ENCODE results near the gene CYP4X1. TPM values are rescaled to one million over a fixed set of nuclear protein-coding genes. Genes with fewer than 3 reads are reported as not detected.

CYP4X1 gene
- total RNA-seq, 1 experiment from 2014 or later: 0.21 TPM

DNA sequence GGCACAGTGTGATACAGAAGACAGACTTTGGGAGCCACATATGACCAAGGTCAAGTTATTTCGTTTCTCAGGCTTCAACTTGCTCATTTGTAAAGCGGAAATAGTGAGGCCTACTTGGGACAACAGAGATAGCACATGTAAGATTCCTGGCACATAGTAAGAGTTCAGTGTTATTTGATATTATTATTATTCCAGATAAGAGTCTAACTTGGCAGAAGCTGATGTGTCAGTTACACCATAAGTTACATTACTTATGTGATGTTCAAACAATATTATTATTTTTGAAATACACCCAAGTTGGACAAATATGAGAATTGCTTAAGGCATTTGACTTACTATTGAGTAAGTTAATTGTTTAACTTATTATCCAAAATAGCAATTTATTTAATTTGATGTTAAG is 10.2 kb upstream of the CYP4X1 start:
- Mint-ChIP-seq H3K4me1 (ENCODE audit: low read depth, unreplicated experiment) (no peaks in the 10 kb centered on the region), H3K9me3 (ENCODE audit: low read depth, unreplicated experiment) (no peaks in the 10 kb centered on the region), H3K36me3 (ENCODE audit: insufficient read depth, unreplicated experiment) (no peaks in the 10 kb centered on the region), H3K27me3 (ENCODE audit: unreplicated experiment) (peaks cover 18% of the 10 kb centered on the region), H3K27ac (ENCODE audit: unreplicated experiment) (no peak overlapping the region), H3K4me3 (ENCODE audit: low read depth, unreplicated experiment) (no peak overlapping the region)
- CTCF ChIA-PET: no interaction called here
- no TSS peak for BruUV-seq (replicated peaks)
- intact Hi-C loops (cut with micrococcal nuclease; ENCODE audit: unreplicated experiment): no loop called here
- TF ChIP-seq, protein P1, sequence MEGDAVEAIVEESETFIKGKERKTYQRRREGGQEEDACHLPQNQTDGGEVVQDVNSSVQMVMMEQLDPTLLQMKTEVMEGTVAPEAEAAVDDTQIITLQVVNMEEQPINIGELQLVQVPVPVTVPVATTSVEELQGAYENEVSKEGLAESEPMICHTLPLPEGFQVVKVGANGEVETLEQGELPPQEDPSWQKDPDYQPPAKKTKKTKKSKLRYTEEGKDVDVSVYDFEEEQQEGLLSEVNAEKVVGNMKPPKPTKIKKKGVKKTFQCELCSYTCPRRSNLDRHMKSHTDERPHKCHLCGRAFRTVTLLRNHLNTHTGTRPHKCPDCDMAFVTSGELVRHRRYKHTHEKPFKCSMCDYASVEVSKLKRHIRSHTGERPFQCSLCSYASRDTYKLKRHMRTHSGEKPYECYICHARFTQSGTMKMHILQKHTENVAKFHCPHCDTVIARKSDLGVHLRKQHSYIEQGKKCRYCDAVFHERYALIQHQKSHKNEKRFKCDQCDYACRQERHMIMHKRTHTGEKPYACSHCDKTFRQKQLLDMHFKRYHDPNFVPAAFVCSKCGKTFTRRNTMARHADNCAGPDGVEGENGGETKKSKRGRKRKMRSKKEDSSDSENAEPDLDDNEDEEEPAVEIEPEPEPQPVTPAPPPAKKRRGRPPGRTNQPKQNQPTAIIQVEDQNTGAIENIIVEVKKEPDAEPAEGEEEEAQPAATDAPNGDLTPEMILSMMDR (IDR thresholded peaks at IDR 0.05; ENCODE audit: unreplicated experiment): no peak
- DNase-seq: no peak

DNA sequence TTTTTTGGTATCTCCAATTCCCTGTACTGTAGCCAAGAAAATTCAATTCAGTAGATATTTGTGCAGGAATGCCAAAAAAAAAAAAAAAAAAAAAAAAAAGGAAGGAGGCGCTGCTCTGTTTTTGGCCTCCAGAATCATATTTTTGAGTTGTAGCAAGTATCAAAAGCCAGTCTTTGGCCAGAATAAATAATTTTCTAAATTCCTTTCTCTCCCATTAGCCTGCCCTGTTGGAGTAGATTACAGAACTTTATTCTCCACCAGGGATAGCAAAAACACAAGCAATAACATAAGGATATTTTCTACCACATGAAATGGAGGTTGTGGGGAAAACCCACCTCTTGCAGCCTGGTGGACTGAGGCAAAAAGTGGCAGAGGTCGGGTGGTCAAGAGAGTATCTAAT is 2.4 kb upstream of the CYP4X1 start:
- H3K9me3 Mint-ChIP-seq (ENCODE audit: low read depth, unreplicated experiment): no peaks in the 10 kb centered on the region
- H3K4me1 Mint-ChIP-seq (ENCODE audit: low read depth, unreplicated experiment): no peaks in the 10 kb centered on the region
- intact Hi-C loops (cut with micrococcal nuclease; ENCODE audit: unreplicated experiment): no loop called here
- TF ChIP-seq, protein P1 (IDR thresholded peaks at IDR 0.05; ENCODE audit: unreplicated experiment): no peak
- H3K36me3 Mint-ChIP-seq (ENCODE audit: insufficient read depth, unreplicated experiment): peaks cover 5% of the 10 kb centered on the region
- no peak for DNase-seq
- no peak overlapping the region for H3K4me3 Mint-ChIP-seq (ENCODE audit: low read depth, unreplicated experiment)
- CTCF ChIA-PET: no interaction called here
- H3K27me3 Mint-ChIP-seq (ENCODE audit: unreplicated experiment): peaks cover 27% of the 10 kb centered on the region
- H3K27ac Mint-ChIP-seq (ENCODE audit: unreplicated experiment): no peak overlapping the region
- BruUV-seq (replicated peaks): no TSS peak

- Mint-ChIP-seq H3K27me3 (ENCODE audit: unreplicated experiment) (peaks cover 30% of the 10 kb centered on the region), H3K36me3 (ENCODE audit: insufficient read depth, unreplicated experiment) (peaks cover 5% of the 10 kb centered on the region), H3K9me3 (ENCODE audit: low read depth, unreplicated experiment) (no peaks in the 10 kb centered on the region), H3K27ac (ENCODE audit: unreplicated experiment) (no peak overlapping the region), H3K4me3 (ENCODE audit: low read depth, unreplicated experiment) (peak overlapping the region; percentile 76), H3K4me1 (ENCODE audit: low read depth, unreplicated experiment) (peaks cover 4% of the 10 kb centered on the region)
- intact Hi-C loops (cut with micrococcal nuclease; ENCODE audit: unreplicated experiment): no loop called here
- CTCF ChIA-PET: interaction anchor here (1.0 kb wide), 1 partner anchor 22 kb away, joined by 3 read pairs; no protein-coding TSS in a partner anchor
- BruUV-seq (replicated peaks): no TSS peak
- DNase-seq: no peak
- TF ChIP-seq, protein P1 (IDR thresholded peaks at IDR 0.05; ENCODE audit: unreplicated experiment): no peak
Measured at GRCh38 chr1:47024141-47024801, 802 bp downstream of the CYP4X1 start.

- intact Hi-C loops (cut with micrococcal nuclease; ENCODE audit: unreplicated experiment): no loop called here
- DNase-seq: no peak
- Mint-ChIP-seq H3K27ac (ENCODE audit: unreplicated experiment) (peak overlapping the region; percentile 8), H3K4me1 (ENCODE audit: low read depth, unreplicated experiment) (peaks cover 49% of the 10 kb centered on the region), H3K36me3 (ENCODE audit: insufficient read depth, unreplicated experiment) (peaks cover 5% of the 10 kb centered on the region), H3K27me3 (ENCODE audit: unreplicated experiment) (peaks cover 11% of the 10 kb centered on the region), H3K4me3 (ENCODE audit: low read depth, unreplicated experiment) (no peak overlapping the region), H3K9me3 (ENCODE audit: low read depth, unreplicated experiment) (no peaks in the 10 kb centered on the region)
- CTCF ChIA-PET: no interaction called here
- TF ChIP-seq, protein P1 (IDR thresholded peaks at IDR 0.05; ENCODE audit: unreplicated experiment): no peak
- BruUV-seq (replicated peaks): no TSS peak
Measured at GRCh38 chr1:47030170-47030805, 6.8 kb downstream of the CYP4X1 start.
